NCI-H146 treated with DMSO at 0.1 percent for 48 hours (cell line): ENCODE measurements around the gene AADAT.

Experiments used
- DNase-seq: peaks from one replicate; lab custom pipeline; 2025; ENCODE audit not compliant: unreplicated experiment; lab: John Stamatoyannopoulos, UW

AADAT gene

DNA sequence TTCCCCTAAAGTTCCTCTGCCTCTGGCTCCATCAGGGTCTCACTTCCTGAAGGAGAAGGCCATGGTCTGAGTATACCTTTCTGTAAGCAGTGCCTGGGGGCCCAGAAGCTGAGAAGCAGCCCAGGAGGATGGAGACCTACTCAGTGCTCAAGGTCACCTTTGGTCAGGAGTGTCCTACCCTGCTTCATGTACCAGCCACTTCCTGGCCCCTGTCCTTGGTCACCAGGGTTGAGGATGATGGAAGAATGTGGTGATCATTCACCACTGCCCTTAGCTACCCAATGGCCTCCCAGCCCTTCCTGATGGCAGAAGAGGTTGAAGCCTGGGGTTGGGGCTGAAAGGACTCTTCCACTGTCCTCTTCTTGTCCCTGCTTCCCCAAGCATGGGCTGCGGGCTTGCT is 54.5 kb downstream of the AADAT start:
- DNase-seq = no peak

DNA sequence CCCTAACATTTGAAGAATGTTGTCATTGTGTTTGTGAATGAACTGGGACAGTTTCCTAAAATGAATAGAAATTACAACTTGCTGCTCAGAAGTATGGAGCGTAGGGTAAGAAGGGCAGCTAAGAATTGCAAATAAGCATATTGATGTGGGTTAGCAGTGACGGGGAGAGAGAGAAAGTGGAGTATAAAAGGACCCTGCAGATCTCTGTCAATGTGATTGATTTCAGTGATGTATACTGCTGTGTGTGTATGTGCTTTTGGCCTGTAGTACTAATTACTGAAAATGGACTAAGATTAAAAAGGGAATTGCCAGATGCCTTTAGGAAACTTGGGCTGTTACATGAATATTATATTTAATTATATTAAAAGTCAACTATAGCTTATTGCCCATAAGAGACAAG is 55.8 kb downstream of the AADAT start:
- DNase-seq = no peak

DNA sequence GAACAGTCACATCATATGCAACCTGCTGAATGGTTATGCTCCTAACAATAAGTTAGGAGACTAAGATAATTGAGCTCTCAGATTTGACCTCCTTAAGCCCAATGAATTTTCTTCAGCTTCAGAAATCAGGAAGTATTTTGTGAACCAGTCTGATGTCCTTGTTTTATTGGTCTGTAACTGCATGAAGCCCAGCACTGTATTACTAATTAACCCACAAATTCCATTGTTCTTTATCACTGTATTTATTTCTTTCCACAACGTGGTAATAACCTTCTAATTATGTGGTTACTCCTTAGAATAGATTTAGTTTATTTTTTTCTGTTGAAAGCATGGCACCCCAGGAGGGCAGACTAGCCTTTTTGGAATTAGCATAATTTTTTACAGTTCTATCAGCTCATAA is 59.6 kb downstream of the AADAT start:
- no peak for DNase-seq

DNA sequence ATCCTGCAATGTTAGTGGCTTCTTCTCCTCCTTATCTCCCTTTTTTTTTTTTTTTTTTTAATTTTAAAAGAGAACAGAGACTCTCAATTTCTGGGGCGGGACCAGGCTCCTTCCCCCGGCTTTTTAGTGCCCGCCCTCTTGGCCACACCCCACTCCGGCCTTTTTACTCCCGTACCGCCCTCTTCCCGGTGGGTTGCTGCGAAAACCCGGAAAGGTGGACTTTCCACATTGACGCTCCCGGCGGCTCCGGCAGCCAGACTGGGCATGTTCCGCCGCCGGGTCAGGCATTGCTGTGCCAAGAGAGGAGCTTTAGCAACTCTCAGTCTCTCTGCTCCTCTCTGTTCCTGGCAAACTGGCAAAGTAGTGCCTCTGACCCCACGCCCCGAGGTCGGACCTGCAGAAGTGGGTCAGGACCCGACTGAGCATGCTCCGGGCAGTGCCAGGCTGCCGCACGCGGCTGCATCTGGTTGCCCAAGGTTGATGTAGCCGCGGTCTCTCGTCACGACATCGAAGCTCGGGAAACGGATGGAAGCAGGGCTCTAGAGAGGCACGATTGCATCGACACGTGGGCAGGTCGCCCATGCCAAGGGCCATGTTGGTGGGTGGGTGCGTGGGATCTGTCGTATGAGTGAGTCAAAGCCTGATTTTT is 62.5 kb downstream of the AADAT start:
- DNase-seq = peak; percentile 35

DNA sequence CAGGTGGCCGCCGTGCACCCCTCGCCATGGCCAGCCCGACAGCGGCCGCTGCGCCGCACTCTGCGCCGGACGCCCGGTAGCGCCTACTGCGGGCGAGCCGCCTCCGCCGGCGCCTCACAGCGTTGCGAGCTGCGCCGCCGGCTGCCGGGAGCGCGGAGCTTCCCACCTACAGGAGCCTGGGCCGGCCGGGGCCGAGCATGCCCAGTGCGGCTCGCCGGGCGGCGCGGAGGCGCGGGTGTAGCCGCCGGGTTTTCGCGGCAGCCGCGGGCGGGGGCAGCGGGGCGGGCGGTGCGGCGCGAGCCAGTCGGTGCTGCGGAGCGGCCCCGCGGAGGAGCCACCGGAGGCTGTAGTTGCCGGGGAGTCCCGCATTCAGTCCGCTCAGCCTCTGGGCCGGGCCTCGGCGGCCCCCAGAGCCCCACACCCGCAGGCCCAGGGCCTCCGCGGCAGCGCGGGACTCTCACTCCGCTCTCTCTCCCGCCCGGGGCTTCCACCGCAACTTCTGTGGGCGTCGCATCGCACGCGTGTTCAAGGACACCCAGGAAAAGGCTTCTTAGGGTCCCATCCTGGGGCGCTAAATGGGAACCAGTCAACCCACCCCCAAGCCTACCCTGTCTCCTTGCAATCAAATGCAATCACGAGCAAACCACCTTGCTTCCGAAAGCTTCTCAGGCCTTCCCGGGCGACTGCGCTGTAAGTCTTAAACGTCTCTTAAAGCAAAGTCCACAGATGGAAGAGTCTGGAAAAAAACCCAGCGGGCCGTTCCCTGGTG is 63.3 kb downstream of the AADAT start, which contains the start of gene MFAP3L:
TSS of gene MFAP3L (minus strand) at position 143 of the 769 bp plus-strand sequence. CDS start 20,518 bp downstream, outside the sequence.
- DNase-seq = peak; percentile 39

DNA sequence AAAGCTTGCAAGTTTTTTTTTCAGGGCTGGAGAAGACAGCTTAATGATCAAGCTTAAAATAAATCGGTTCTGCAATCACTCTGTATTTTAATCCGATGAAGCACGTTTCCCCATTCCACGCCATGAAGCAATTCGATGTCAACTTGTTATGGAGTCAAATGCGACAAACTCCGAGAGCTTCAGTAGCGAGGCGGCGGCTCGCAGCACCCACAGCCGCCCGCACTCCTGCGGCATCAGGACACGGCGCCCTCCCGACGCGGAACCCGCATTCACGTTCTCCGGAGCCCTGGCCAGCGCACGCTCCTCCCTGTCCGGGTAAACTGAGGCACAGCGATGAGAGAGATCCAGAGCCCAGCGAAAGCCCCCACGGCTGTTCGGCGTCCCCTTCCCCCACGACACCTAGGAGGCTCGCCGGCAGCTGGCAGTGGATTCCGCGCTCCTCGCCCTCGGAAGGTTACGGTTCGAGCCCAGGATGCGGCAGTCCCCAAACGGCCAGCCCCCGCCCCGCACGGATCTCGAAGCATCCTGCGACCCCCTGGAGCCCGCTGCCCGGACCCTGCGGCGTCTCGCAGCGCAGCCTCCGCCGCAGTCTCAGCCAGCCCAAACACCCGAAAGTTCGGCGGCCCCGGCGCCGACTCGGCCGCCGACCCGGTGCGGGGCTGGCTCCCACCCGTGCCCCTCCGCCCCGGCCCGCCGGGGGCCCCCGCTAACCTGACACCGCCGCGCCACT is 64.1 kb downstream of the AADAT start:
- no peak for DNase-seq

DNA sequence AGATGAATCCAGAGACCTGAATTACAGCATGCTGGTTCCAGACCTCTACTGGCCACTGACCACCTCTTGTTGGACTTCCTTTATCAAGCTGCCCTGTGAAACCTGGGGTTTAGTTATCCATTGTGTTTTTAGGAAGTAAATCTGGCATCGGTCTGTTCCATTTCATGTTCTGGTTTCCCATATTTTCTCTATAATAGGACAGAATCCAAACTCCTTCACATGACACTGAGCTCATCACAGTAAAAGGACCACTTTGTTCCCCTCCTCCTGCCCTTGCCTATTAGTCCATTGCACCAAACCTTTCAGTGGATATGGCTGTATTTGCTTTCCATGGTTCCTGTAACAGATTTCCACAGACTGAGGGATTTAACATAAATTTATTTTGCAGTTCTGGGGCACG is 67.5 kb downstream of the AADAT start:
- DNase-seq = no peak

DNA sequence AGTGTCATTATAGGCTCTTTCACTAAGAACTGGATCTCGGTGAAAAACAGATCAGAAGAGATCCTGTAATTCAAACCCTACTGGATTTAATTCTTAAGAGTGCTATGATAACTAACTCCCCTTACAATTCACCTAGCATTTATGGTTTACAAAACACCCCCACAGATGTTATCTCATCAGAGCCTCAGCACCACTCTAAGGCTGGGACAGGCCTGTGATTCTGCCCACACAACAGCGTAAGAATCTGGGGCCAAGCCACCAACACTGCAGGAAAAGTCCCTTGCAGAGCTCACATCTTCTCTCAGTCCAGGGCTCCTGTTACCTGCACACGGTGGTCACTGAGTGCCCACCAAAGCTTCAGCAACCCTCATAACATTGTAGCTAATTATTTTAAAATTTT is 72.5 kb downstream of the AADAT start:
- DNase-seq = no peak

DNA sequence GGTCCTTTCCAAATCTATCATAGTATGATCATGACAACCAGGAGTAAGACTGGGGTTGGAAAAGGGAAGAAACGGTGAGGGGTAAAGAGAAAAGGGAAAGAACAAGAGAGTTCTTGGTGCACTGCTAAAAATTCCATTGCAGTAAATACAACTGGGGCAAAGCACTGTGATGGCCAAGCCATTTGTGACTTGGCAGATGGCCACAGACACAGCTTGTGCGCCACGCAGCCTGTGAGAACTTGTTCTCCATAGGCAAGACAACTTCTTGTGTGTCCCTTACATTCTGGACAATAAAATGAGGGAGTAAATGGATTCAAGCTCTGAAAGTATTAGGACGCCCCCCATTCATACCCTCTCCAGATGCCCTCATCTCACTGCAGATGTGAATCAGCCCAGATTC is 74.5 kb downstream of the AADAT start:
- DNase-seq = no peak

DNA sequence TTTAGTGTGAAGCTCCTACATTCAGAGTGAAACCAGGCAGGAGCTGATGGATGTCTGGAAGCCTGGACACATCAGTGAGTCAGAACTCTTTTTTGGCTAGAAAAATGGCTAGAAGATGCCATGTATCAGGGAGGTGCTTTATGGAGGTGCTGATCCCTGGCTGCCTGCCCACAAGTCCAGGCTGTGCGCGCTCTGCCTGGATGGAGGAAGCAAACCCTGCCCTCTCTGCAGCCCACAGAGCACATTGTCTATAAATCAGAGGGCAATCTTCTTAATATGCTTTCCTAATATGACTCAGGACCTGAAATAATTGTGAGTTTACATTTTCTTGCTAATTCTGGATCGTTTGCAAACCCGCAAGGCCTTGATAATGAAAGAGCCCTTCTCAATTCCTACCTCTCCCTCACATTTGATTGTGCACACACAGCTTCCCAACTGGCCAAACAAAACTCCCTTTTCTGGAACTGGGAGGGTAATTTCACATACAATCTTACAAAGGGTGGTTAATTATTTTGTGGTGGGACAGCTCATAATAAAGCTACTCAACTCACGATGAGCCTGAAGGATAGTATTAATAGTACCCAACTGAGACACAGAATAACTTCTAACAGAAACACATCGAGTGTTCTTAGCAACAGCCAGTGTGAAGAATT is 75.3 kb downstream of the AADAT start:
- no peak for DNase-seq

DNA sequence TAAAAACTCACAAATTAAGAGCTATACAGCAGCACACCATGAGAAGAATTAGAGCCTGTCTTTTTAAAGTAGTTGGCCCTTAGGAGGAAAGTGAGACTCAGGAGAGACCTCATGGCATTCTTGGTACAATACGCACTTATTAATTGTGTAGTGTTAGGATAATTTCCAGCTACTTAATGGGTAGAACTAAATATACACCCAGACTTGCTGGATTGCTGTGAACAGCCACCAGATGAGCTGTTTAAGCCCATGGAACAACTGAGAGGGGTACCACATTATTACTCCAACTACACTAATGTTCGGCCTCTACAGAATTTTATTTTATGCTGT is 77.2 kb downstream of the AADAT start:
- no peak for DNase-seq

DNA sequence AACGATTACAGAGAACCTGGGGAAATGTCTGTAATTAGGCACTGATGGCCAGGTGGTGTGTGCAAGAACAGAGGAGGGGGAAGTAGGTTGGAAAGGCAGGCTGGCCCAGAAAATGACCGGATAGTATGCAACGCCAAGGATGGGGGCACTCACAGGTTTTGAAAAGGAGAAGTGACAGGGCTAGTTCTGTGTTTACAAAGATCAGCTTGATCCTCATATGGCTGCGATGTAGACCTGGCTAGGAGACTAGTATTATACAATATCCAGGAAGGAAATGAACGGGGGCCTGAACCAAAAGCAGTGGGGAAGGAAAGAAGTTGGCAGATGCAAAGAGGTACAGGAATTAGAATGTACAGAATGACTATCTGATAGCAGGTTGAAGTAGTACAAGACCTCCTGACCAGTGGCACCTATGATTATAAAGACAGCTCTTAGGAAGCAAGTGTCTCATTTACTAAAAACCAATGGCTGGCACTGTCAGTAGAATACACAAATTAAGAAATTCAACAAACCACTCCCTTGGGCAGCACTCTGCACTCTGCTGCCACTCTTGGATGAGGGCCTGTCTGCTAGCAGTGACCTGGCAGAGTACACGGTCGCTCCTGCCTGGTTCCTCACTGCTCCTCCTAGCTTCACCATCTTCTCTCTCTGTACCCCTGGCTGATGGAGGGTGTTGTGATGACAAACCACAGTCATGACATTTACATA is 77.7 kb downstream of the AADAT start:
- DNase-seq = no peak
